Right lobe of liver (tissue), 6 donors: ENCODE measurements around the gene FGGY. TPM values are rescaled to one million over a fixed set of nuclear protein-coding genes. Genes with fewer than 3 reads are reported as not detected.

Experiments
- ATAC-seq, 4 donors: fragments of 200-7000 bp; cut with Tn5 transposase; one replicate each; pipeline ENCODE4 v1.9.1; 2020; ENCODE audit warnings: mild to moderate bottlenecking in 4 of 4, moderate library complexity in 4 of 4
- DNase-seq, 3 donors: peaks; one replicate each; pipeline ENCODE4 v3.0.0-alpha.2; 2020
- H3K27ac ChIP-seq, 3 donors: fragments of 200-600 bp; one replicate each; pipeline ENCODE4 v1.8.0; 2022
- H3K27me3 ChIP-seq, 2 donors: fragments of 200-600 bp; one replicate each; pipeline ENCODE4 v1.8.0; 2022
- H3K36me3 ChIP-seq, 4 donors: fragments of 200-600 bp; sonication (generic) in 1 of 4; one replicate each; pipeline versions ENCODE4 v1.5.1 to v1.8.0; 2017 to 2022; ENCODE audit warnings: control low read depth in 1 of 4
- H3K4me1 ChIP-seq, 4 donors: fragments of 200-600 bp; sonication (generic) in 1 of 4; one replicate each; pipeline versions ENCODE4 v1.5.1 to v1.8.0; 2017 to 2022; ENCODE audit warnings: control low read depth in 1 of 4
- H3K4me3 ChIP-seq, 3 donors: fragments of 200-600 bp; one replicate each; pipeline ENCODE4 v1.8.0; 2022
- H3K9me3 ChIP-seq, 4 donors: fragments of 200-600 bp; sonication (generic) in 1 of 4; one replicate each; pipeline versions ENCODE4 v1.5.1 to v1.8.0; 2017 to 2022; ENCODE audit warnings: control low read depth in 1 of 4
- POLR2A ChIP-seq: fragments of 450-650 bp; IDR thresholded peaks from one replicate; pipeline ENCODE4 v1.6.1; 2017; ENCODE audit warnings: antibody characterized with exemption, mild to moderate bottlenecking
- WGBS: methylation state at CpG from one replicate; pipeline ENCODE4 v1.1.6; 2018; ENCODE audit warnings: low coverage, low lambda C conversion rate; ENCODE audit not compliant: insufficient coverage; ENCODE audit errors: missing lambda C conversion rate; 5-methylcytosine and 5-hydroxymethylcytosine counted together
- intact Hi-C, 2 donors: fragments of 100-400 bp; cut with DNase I; formaldehyde crosslinking; loops; one replicate each; pipeline versions ENCODE4 v1.11.2 to v1.14.1; 2022
- total RNA-seq, 6 experiments: library from RNA; depleted of rRNA in 2 of 6; stranded (reverse); fragments of >200 nt in 2 of 6; fragmentation: NEBNext Ultra II Directional in 3 of 6; extraction: Animal tissue kit (Norgen Biotek cat#: 25700) in 3 of 6; gene quantifications; one replicate each; pipeline versions ENCODE4 v1.1.0 to v1.2.4, GENCODE V29; 2016 to 2023
- TF ChIP-seq, protein P1 (sequence below), 4 donors: fragments of 200-600 bp in 3 of 4; fragments of 450-650 bp in 1 of 4; IDR thresholded peaks; one replicate each; pipeline versions ENCODE4 v1.5.1 to v1.8.0; 2016 to 2022; ENCODE audit warnings: antibody characterized with exemption in 4 of 4, mild to moderate bottlenecking in 2 of 4
- donor health status: DM: no; HTN: yes; CAD: no.
- donor health status: DM: no; HTN: no; CAD: no.
- donor health status: DM: no; HTN: no; CAD: no.
- donor health status: DM: no; HTN: yes; CAD: no.
- donor health status: DM: no; HTN: yes; CAD: no.

FGGY gene
- total RNA-seq, 6 experiments from 2014 or later: 45.5 to 84.2 (median 58.7) TPM

DNA sequence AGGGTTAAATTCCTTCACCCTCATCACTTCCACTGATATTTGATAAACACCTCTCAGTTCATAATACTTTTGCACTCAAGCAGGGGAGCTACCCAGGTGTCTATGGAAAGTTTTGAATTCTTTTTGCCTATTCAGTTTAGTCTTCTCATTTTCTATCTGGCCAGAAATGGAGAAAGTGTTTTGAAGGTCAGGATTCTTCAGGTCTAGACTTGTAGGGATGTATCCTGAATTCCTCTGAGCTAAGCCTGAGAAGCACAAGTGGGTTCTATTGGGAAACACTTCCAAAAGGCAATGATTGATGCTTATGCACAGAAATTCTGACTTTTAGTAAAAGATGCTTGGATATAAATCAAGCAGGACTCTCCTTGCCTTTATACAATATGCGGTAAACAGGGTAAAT lies 300.1 kb downstream of the FGGY start:
- no peak for ATAC-seq
- DNase-seq: no peak
- Histone ChIP-seq H3K27ac (no peak overlapping the region), H3K9me3 (no peaks in the 10 kb centered on the region), H3K27me3 (no peaks in the 10 kb centered on the region), H3K36me3 (no peaks in the 10 kb centered on the region), H3K4me1 (peaks cover 0 to 19% (median 9%) of the 10 kb centered on the region in 4 donors), H3K4me3 (no peak overlapping the region)
- TF ChIP-seq POLR2A: no peak
- TF ChIP-seq, protein P1, sequence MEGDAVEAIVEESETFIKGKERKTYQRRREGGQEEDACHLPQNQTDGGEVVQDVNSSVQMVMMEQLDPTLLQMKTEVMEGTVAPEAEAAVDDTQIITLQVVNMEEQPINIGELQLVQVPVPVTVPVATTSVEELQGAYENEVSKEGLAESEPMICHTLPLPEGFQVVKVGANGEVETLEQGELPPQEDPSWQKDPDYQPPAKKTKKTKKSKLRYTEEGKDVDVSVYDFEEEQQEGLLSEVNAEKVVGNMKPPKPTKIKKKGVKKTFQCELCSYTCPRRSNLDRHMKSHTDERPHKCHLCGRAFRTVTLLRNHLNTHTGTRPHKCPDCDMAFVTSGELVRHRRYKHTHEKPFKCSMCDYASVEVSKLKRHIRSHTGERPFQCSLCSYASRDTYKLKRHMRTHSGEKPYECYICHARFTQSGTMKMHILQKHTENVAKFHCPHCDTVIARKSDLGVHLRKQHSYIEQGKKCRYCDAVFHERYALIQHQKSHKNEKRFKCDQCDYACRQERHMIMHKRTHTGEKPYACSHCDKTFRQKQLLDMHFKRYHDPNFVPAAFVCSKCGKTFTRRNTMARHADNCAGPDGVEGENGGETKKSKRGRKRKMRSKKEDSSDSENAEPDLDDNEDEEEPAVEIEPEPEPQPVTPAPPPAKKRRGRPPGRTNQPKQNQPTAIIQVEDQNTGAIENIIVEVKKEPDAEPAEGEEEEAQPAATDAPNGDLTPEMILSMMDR (IDR thresholded peaks at IDR 0.05): no peak
- 92% methylated on average over 1 of the region's 1 CpG for WGBS
- intact Hi-C loops: no loop called here

- no peaks in the 10 kb centered on the region for H3K9me3 ChIP-seq
- no peak overlapping the region for H3K4me3 ChIP-seq
- TF ChIP-seq POLR2A: no peak
- TF ChIP-seq, protein P1 (IDR thresholded peaks at IDR 0.05): no peak
- H3K36me3 ChIP-seq: no peaks in the 10 kb centered on the region
- no peak overlapping the region for H3K27ac ChIP-seq
- 90% methylated on average over 8 of the region's 8 CpGs for WGBS
- DNase-seq: no peak
- H3K4me1 ChIP-seq: peaks cover 0 to 19% (median 9%) of the 10 kb centered on the region in 4 donors
- H3K27me3 ChIP-seq: no peaks in the 10 kb centered on the region
- intact Hi-C loops: no loop called here
- ATAC-seq: no peak
These were observed 300.7 kb downstream of the FGGY start for GRCh38 chr1:59597420-59598119.

DNA sequence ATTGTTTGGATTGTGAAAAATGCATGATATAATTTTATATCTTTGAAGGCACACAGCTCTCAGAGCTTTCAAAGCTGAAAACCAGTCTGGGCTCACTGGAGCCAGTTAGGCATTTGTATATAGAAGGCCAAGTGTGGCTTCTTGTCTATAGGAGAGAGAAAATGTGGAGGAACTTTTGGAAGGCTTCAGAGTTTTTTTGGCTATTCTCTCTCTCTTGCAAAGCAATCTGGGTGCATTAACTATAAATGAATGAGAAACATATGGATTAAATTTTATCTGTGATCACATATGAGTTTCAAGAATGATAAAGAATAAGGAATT lies 301.2 kb downstream of the FGGY start:
- Histone ChIP-seq H3K27ac (no peak overlapping the region), H3K4me3 (no peak overlapping the region), H3K27me3 (no peaks in the 10 kb centered on the region), H3K9me3 (no peaks in the 10 kb centered on the region), H3K36me3 (no peaks in the 10 kb centered on the region), H3K4me1 (peaks cover 0 to 19% (median 8%) of the 10 kb centered on the region in 4 donors)
- intact Hi-C loops: no loop called here
- no peak for ATAC-seq
- no peak for DNase-seq
- TF ChIP-seq POLR2A: no peak
- TF ChIP-seq, protein P1 (IDR thresholded peaks at IDR 0.05): no peak

- 83% methylated on average over 11 of the region's 11 CpGs for WGBS
- Histone ChIP-seq H3K27me3 (no peaks in the 10 kb centered on the region), H3K27ac (no peak overlapping the region), H3K36me3 (no peaks in the 10 kb centered on the region), H3K4me3 (no peak overlapping the region), H3K9me3 (no peaks in the 10 kb centered on the region), H3K4me1 (no peaks in the 10 kb centered on the region)
- no peak for TF ChIP-seq POLR2A
- TF ChIP-seq, protein P1 (IDR thresholded peaks at IDR 0.05): no peak
- ATAC-seq (peak in 1 of 4 donors; percentile 15), DNase-seq (peak in 1 of 3 donors; percentile 19)
- intact Hi-C loops: no loop called here
These were observed 304.1 kb downstream of the FGGY start for GRCh38 chr1:59601041-59601441.

DNA sequence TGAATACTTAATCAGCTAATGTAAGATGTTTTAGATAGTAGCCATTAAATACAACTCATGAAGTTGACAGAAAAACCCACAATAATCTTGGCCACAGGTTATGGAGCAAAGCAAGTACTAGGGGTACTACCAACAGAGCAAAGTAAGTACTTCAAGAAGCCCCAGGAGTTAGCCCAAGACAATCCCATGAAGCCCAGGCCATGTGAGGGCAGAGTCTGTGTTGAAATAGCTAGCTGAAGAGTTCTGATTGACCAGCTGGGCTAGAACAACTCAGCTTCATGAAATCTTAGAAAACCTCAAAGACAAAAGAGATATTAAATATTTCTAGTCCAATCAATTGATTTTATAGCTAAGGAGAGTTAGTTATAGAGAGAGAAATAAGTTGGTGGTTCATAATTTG lies 304.9 kb downstream of the FGGY start:
- Histone ChIP-seq H3K4me3 (no peak overlapping the region), H3K36me3 (no peaks in the 10 kb centered on the region), H3K9me3 (no peaks in the 10 kb centered on the region), H3K27me3 (no peaks in the 10 kb centered on the region), H3K27ac (no peak overlapping the region), H3K4me1 (no peaks in the 10 kb centered on the region)
- TF ChIP-seq, protein P1 (IDR thresholded peaks at IDR 0.05): no peak
- TF ChIP-seq POLR2A: no peak
- intact Hi-C loops: no loop called here
- ATAC-seq (no peak), DNase-seq (no peak)
